IPS-15b (cell line): ENCODE data around the gene ITGAE.

ENCODE experiments used
- H3K27me3 ChIP-seq: one replicate; pipeline ENCODE4 v1.6.1; 2013; ENCODE audit warnings: low read length; ENCODE audit not compliant: control insufficient read depth, insufficient read depth
- H3K36me3 ChIP-seq: one replicate; pipeline ENCODE4 v1.6.1; 2013; ENCODE audit warnings: low read length; ENCODE audit not compliant: control insufficient read depth, insufficient read depth
- H3K4me1 ChIP-seq: one replicate; pipeline ENCODE4 v1.6.1; 2013; ENCODE audit warnings: mild to moderate bottlenecking, low read length; ENCODE audit not compliant: control insufficient read depth, insufficient read depth
- H3K4me3 ChIP-seq: one replicate; pipeline ENCODE4 v1.5.1; 2013; ENCODE audit warnings: low read depth, low read length
- H3K9ac ChIP-seq: one replicate; pipeline ENCODE4 v1.6.1; 2013; ENCODE audit warnings: low read depth, mild to moderate bottlenecking, low read length
- H3K9me3 ChIP-seq: one replicate; pipeline ENCODE4 v1.6.1; 2013; ENCODE audit warnings: mild to moderate bottlenecking, low read length; ENCODE audit not compliant: control insufficient read depth, insufficient read depth

The ITGAE gene

DNA sequence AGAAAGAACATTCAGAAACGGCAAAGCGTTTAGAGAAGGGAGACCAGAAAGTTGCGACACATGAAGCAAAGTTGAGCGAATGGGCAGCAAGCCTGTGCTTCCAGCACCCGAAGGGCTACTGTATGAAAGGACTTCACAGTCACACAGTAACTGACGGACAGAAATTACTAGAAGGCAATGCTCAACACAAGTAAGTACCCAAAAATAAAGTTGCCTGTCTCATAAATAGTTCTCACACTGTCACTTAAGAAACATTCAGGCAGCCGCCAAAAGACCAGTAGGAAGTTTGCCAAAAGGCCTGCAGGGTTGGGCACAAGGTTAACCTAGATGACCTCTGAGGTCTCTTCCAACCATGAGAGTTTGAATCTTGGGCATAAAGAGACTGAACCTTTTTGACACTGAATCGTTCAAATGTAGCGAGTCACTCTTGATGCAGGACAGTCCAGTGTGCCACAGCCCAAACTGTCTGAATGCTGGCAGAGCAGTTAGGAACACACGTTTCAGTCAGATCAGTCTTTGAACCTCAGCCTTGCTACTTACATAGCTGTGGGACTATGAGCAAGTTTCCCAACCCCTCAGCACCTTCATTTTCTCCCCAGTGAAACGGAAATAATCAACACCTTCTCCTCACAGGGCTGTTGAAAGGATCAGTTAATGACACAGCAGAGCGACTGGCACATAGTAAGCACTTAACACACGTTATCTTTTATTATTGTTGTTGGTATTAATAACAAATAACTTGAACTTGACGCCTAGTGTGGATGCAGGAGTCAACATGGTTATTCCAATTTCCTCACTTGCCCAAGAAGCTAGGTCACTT, 34.6 kb upstream of the ITGAE start:
- no peaks in the 10 kb centered on the region for H3K9me3 ChIP-seq
- peaks cover 13% of the 10 kb centered on the region for H3K36me3 ChIP-seq
- no peak overlapping the region for H3K9ac ChIP-seq
- H3K27me3 ChIP-seq, result no peaks in the 10 kb centered on the region
- no peak overlapping the region for H3K4me3 ChIP-seq
- H3K4me1 ChIP-seq, result no peaks in the 10 kb centered on the region

DNA sequence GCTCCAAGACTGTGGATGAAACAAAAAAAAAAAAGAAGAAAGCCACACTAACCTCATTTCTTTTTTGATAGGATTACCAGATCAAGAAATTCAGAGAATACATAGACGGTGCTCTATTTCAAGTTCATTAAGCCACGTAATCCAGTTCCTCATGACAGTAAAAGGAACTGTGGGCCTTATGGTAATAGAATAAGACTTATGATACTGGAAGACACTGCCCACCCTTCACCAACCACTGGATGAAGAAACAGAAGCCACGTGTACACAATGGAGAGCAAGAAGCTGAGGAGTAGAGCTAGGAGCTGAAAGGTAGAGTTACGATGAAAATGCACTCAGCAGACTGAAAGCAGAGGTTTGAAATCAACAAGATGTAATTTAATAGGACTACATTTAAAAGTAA, 33.8 kb upstream of the ITGAE start:
- Histone ChIP-seq H3K9me3 (no peaks in the 10 kb centered on the region), H3K9ac (no peak overlapping the region), H3K4me1 (no peaks in the 10 kb centered on the region), H3K36me3 (peaks cover 8% of the 10 kb centered on the region), H3K4me3 (no peak overlapping the region), H3K27me3 (no peaks in the 10 kb centered on the region)

DNA sequence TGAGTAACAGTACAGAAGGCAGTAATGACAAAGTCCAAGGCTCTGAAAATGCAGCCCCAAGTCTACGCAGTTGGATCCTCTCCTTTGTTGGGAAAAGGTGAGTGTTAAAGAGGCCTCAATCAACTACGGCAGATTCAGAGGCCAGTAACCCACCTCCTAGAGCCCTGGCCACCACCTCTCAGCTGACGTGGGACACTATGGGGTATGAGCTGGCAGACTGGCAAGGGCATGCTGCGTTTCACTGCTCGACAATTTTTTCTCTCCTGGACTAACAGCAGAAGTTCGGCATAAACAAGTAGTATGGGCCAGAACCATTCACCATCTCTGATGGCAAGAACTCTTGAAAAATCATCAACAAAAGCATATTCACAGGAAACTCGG, 27.9 kb upstream of the ITGAE start:
- Histone ChIP-seq H3K9me3 (no peaks in the 10 kb centered on the region), H3K9ac (no peak overlapping the region), H3K27me3 (no peaks in the 10 kb centered on the region), H3K4me3 (no peak overlapping the region), H3K4me1 (no peaks in the 10 kb centered on the region), H3K36me3 (peaks cover 7% of the 10 kb centered on the region)

DNA sequence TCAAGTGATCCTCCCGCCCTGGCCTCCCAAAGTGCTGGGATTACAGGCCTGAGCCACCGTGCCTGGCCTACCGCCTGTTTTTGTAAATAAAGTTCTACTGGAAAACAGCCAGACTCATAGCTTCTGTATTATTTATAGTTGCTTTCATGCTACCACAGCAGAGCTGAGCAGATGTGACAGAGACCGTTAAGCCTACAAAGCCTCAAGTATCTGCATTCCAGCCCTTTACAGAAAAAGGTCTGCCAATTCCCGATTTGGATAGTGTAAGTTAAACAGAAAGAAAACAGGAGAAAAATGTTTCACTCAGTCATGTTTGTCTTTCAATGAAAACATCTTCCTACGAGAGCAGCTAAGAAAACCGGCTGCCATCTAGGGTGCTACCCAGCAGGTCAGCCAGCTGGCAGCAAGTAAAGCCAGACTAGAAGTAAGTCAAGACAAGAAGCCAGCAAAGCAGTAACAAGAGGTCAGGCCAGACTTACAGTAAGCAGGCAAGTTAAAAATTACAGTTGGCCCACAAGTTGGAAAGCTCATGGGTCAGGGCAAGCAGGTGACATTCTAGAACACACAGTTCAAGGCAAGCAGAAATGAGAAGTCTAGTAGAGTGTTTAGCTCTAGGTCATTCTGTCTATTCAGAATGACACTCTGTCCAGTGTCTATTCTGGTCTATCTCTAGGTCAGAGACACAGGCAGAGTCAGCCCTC, 27.3 kb upstream of the ITGAE start:
- H3K4me1 ChIP-seq, result no peaks in the 10 kb centered on the region
- no peaks in the 10 kb centered on the region for H3K9me3 ChIP-seq
- H3K36me3 ChIP-seq, result peaks cover 10% of the 10 kb centered on the region
- no peak overlapping the region for H3K9ac ChIP-seq
- H3K27me3 ChIP-seq, result no peaks in the 10 kb centered on the region
- no peak overlapping the region for H3K4me3 ChIP-seq

DNA sequence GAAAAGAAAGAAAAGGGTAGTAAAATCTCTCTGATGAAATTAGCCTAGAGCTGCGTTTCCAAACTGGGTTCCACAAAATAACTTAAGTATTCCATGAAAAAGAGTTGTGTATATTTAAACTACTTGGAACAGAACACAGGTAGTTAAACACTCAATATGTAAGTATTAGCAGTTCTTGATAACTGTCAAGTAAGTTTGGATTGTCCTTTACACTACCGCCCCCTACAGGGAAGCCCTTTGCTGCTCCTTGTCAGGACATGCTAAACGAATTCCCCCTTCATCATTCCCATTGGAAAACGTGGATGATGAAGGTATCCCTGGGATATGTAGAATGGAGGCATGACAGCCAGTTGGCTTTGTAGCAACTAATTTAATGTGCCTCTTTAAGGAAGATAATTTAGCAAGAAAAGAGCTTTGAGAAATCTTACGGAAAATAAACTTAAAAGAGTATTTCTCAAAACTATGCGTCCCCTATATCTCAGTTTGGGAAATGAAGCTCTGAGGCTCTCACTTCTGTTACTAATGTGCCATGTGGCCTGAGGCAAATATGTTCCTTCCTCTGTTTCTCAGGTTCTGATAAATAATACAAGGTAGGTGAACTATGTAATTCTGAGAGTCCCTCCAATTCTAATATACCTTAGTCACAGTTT, 26.3 kb upstream of the ITGAE start:
- no peaks in the 10 kb centered on the region for H3K4me1 ChIP-seq
- no peak overlapping the region for H3K4me3 ChIP-seq
- no peaks in the 10 kb centered on the region for H3K9me3 ChIP-seq
- peaks cover 10% of the 10 kb centered on the region for H3K36me3 ChIP-seq
- H3K9ac ChIP-seq, result no peak overlapping the region
- no peaks in the 10 kb centered on the region for H3K27me3 ChIP-seq

DNA sequence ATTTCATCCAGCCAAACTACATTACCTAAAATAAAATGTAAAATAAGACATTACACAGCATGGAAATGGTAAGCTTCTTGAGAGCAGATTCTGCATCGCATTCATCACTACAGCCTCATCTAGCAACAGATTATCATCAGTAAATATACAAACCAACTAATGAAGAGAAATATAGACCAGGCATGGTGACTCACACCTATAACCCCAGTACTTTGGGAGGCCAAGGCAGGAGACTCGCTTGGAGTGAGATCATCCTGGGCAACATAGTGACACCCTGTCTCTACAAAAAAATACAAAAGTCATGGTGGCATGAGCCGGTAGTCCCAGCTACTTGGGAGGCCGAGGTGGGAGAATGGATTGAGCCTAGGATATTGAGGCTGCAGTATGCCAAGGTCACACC, 25.2 kb upstream of the ITGAE start:
- no peak overlapping the region for H3K9ac ChIP-seq
- no peak overlapping the region for H3K4me3 ChIP-seq
- no peaks in the 10 kb centered on the region for H3K4me1 ChIP-seq
- H3K27me3 ChIP-seq, result no peaks in the 10 kb centered on the region
- no peaks in the 10 kb centered on the region for H3K9me3 ChIP-seq
- H3K36me3 ChIP-seq, result peaks cover 11% of the 10 kb centered on the region

DNA sequence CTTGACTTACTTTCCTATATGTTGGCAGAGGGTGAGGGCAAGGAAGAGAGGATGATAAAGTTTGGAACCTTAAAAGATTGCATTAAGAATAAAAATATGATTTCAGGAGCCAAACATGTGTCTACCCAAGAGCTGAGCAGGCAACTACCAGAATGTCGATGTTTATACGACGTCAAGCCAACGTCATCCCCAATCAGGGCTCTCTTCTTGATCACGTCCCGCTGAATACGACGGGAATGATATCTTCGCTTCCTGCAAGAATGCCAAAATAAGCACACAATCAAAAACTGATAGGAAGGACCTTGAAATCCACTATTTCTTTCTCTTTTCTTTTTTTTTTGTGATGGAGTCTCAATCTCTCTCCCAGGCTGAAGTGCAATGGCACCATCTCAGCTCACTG, 20.1 kb upstream of the ITGAE start:
- Histone ChIP-seq H3K4me3 (no peak overlapping the region), H3K9me3 (no peaks in the 10 kb centered on the region), H3K27me3 (no peaks in the 10 kb centered on the region), H3K9ac (no peak overlapping the region), H3K4me1 (no peaks in the 10 kb centered on the region), H3K36me3 (peaks cover 24% of the 10 kb centered on the region)

DNA sequence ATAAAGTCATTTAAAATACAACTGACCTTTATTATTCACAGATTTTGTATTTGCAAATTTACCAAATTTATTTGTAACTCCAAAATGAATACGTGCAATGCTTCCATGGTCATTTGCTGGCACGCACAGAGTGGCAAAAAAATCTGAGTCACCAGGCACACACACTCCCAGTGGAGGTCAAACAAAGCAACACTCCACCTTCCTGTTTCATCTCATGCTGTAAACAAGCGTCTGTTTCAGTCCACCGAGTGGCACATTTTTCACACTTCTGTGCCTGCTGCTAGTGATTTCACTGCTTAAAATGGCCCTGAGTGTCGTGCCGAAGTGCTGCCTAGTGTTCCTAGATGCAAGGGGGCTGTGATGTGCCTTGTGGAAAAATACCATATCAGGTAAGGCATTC, 17.8 kb upstream of the ITGAE start:
- H3K4me1 ChIP-seq, result no peaks in the 10 kb centered on the region
- peaks cover 35% of the 10 kb centered on the region for H3K36me3 ChIP-seq
- H3K4me3 ChIP-seq, result no peak overlapping the region
- no peaks in the 10 kb centered on the region for H3K9me3 ChIP-seq
- H3K9ac ChIP-seq, result no peak overlapping the region
- H3K27me3 ChIP-seq, result no peaks in the 10 kb centered on the region

DNA sequence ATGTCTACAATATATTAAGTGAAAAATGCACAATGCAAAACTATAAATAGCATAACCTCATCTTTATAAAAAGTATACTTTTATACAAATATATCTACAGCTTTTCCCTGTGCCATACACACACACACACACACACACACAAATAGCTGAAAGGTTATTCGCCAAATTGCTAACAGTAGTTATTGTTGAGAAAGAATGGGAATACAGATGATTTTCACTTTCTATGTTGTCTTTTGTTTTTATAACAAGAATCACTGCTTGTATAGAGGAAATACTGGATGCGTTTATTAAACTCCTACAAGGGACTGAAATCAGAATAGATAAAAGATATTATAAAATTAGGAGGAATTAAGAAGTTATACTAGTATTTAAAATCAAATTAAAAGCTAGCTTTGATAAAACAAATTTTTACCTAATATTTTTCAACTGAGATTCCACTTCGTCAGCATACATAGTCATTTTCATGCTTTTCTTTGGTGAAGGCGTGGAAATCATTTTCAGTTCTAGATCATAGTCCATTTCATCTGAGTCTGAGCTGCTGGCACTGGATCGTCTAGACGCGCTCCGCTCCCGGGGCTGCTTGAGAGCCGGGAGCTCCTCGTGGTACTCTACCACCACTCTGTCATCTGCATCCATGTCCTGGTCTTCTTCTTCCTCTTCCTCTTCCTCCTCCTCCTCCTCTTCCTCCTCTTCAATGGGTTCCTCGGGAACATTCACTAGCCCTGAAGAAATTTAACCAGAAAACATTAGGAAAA, 17.0 kb upstream of the ITGAE start:
- no peaks in the 10 kb centered on the region for H3K9me3 ChIP-seq
- no peak overlapping the region for H3K9ac ChIP-seq
- H3K36me3 ChIP-seq, result peaks cover 36% of the 10 kb centered on the region
- no peak overlapping the region for H3K4me3 ChIP-seq
- H3K4me1 ChIP-seq, result no peaks in the 10 kb centered on the region
- H3K27me3 ChIP-seq, result no peaks in the 10 kb centered on the region

DNA sequence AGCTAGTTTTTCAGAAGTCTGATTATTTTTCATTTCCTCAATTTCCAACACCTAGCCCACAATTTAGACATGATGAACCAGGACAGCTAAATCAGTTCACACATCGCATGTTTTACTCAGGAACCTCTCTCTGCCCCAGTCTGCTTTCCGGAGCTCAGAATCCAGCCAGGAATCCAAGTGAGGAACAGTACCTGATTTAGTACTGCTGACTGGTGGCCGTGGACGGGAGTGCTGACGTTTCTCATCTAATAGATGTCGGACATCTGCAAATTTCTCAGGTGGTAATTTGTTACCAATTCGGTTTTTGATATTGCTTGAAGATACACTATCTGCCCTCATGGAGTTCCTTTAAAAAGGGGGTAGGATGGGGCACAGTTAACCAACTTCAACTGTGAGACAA, 14.9 kb upstream of the ITGAE start:
- H3K9ac ChIP-seq, result no peak overlapping the region
- H3K4me1 ChIP-seq, result no peaks in the 10 kb centered on the region
- peaks cover 40% of the 10 kb centered on the region for H3K36me3 ChIP-seq

DNA sequence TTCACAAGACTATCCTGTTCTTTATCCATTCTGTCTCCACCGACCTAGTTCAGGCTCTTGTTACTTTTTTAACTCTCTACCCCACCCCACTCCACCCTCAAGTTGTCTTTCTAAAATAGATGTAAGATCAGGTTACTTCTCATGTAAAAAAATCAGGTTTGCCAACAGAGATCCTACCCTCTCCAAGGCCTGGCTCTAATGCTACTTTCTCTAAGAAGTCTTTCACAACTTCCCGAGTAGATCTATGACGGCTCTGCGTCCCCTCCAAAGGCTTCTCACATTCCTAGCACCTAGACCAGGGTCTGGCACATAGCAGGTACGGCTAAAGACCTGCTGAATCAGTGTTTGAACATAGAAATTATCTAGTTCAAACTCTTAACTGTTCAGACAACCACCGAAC, 14.1 kb upstream of the ITGAE start:
- Histone ChIP-seq H3K36me3 (peaks cover 44% of the 10 kb centered on the region), H3K27me3 (no peaks in the 10 kb centered on the region), H3K9me3 (no peaks in the 10 kb centered on the region), H3K9ac (no peak overlapping the region), H3K4me3 (no peak overlapping the region), H3K4me1 (no peaks in the 10 kb centered on the region)

More for the DNA sequence above, 14.9 kb upstream of the ITGAE start:
- no peaks in the 10 kb centered on the region for H3K9me3 ChIP-seq
- no peak overlapping the region for H3K4me3 ChIP-seq
- no peaks in the 10 kb centered on the region for H3K27me3 ChIP-seq
